Measurements from ENCODE around the gene SDHAF2.
A peak's percentile ranks its signal among the peaks of the same experiment; 100 is the strongest.
"Not testable (repeated sequence)": the region's sequence is repeated elsewhere in the genome, so short reads cannot be mapped to it uniquely, and the experiment has no call there.

The SDHAF2 gene

GRCh38 chr11:61476371-61476770 is 46.4 kb downstream of the SDHAF2 start:
- DNase-seq (ENCODE audit: low read depth in 2 of 2): no peak

- no peak for DNase-seq (ENCODE audit: low read depth in 2 of 2)
These were observed 47.2 kb downstream of the SDHAF2 start for GRCh38 chr11:61477126-61477525.

GRCh38 chr11:61477727-61478148 is 47.8 kb downstream of the SDHAF2 start:
- DNase-seq (ENCODE audit: low read depth in 2 of 2): peak; percentile 20 to 31

- DNase-seq (ENCODE audit: low read depth in 2 of 2): not testable (repeated sequence)
These were observed 49.6 kb downstream of the SDHAF2 start for GRCh38 chr11:61479360-61480058.

- DNase-seq (ENCODE audit: low read depth in 2 of 2): no peak
These were observed 50.5 kb downstream of the SDHAF2 start for GRCh38 chr11:61480261-61480993.

GRCh38 chr11:61480994-61481335 is 51.0 kb downstream of the SDHAF2 start:
- DNase-seq (ENCODE audit: low read depth in 2 of 2): no peak

GRCh38 chr11:61481806-61482205 is 51.9 kb downstream of the SDHAF2 start:
- no peak for DNase-seq (ENCODE audit: low read depth in 2 of 2)

- no peak for DNase-seq (ENCODE audit: low read depth in 2 of 2)
These were observed 52.6 kb downstream of the SDHAF2 start for GRCh38 chr11:61482513-61482912.

- DNase-seq (ENCODE audit: low read depth in 2 of 2): no peak
These were observed 54.6 kb downstream of the SDHAF2 start for GRCh38 chr11:61484541-61484940.

GRCh38 chr11:61485080-61485479 is 55.2 kb downstream of the SDHAF2 start:
- no peak for DNase-seq (ENCODE audit: low read depth in 2 of 2)

- no peak for DNase-seq (ENCODE audit: low read depth in 2 of 2)
These were observed 56.2 kb downstream of the SDHAF2 start for GRCh38 chr11:61486011-61486620.

GRCh38 chr11:61486779-61487178 is 56.9 kb downstream of the SDHAF2 start:
- no peak for DNase-seq (ENCODE audit: low read depth in 2 of 2)

GRCh38 chr11:61487342-61488025 is 57.6 kb downstream of the SDHAF2 start:
- DNase-seq (ENCODE audit: low read depth in 2 of 2): no peak

- DNase-seq (ENCODE audit: low read depth in 2 of 2): no peak
These were observed 58.8 kb downstream of the SDHAF2 start for GRCh38 chr11:61488651-61489291.

- no peak for DNase-seq (ENCODE audit: low read depth in 2 of 2)
These were observed 60.2 kb downstream of the SDHAF2 start for GRCh38 chr11:61489833-61490721.

- DNase-seq (ENCODE audit: low read depth in 2 of 2): no peak
These were observed 61.9 kb downstream of the SDHAF2 start for GRCh38 chr11:61491736-61492395.

- no peak for DNase-seq (ENCODE audit: low read depth in 2 of 2)
These were observed 64.5 kb downstream of the SDHAF2 start for GRCh38 chr11:61494381-61494961.

GRCh38 chr11:61495801-61496601 is 66.1 kb downstream of the SDHAF2 start:
- no peak for DNase-seq (ENCODE audit: low read depth in 2 of 2)
